RWPE1 (cell line): Measurements from ENCODE around the gene ARHGEF4.

Experiments used
- CTCF ChIA-PET: fragments of 350-600 bp; sonication (Branson Sonifier 250); formaldehyde crosslinking; extraction: SDS; loops from one replicate; lab custom pipeline; 2021; lab: Yijun Ruan, JAX
- POLR2A ChIA-PET: fragments of 400-600 bp; formaldehyde crosslinking; extraction: SDS; loops from one replicate; lab custom pipeline; 2020; ENCODE audit warnings: antibody characterized with exemption; ENCODE audit not compliant: low non-redundant PET; lab: Yijun Ruan, JAX
- DNase-seq: peaks from one replicate; pipeline ENCODE4 v3.0.0; 2012; ENCODE audit warnings: low spot score
- H3K27ac ChIP-seq: fragments of 450-650 bp; 2 replicates; pipeline ENCODE4 v1.5.1; 2017
- TF ChIP-seq, protein P1 (sequence below): fragments of 450-650 bp; conservative IDR thresholded peaks from 2 replicates; pipeline ENCODE4 v1.5.1; 2017; ENCODE audit warnings: low read depth, mild to moderate bottlenecking

ARHGEF4 gene

DNA sequence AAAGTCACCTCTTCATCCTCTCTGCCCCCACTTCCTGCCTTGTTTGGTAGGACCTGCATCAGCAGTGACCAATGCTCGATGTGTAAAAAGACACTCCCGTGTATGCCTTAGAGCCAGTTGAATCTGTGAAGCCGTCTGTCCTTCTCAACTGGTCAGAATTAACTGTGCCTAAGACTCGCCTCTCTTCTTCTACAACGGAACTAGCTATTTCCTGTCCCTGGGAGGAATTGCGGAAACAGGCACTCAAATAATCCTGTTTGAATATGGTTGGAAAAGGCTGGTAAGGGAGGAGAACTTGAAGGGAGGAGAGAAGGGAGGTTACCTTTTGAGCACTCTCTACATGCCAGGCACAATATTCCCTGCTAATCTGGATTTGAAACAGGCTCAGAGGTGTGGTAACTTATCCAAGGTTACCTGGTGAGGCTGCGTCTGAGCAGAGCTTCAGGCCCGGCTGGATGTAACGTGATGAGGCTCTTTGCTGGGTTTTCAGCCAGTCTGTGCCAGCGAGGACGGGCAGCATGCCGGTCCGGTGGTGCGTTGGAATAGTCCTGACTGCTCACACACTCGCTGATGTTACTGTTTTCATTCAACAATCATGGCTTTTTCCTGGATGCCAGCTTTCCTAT lies 129.5 kb downstream of the ARHGEF4 start:
- TF ChIP-seq, protein P1, sequence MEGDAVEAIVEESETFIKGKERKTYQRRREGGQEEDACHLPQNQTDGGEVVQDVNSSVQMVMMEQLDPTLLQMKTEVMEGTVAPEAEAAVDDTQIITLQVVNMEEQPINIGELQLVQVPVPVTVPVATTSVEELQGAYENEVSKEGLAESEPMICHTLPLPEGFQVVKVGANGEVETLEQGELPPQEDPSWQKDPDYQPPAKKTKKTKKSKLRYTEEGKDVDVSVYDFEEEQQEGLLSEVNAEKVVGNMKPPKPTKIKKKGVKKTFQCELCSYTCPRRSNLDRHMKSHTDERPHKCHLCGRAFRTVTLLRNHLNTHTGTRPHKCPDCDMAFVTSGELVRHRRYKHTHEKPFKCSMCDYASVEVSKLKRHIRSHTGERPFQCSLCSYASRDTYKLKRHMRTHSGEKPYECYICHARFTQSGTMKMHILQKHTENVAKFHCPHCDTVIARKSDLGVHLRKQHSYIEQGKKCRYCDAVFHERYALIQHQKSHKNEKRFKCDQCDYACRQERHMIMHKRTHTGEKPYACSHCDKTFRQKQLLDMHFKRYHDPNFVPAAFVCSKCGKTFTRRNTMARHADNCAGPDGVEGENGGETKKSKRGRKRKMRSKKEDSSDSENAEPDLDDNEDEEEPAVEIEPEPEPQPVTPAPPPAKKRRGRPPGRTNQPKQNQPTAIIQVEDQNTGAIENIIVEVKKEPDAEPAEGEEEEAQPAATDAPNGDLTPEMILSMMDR: no peak
- no peak overlapping the region for H3K27ac ChIP-seq
- DNase-seq: no peak
- CTCF ChIA-PET: interaction anchor here (0.7 kb wide), 1 partner anchor 24 kb away, joined by 6 read pairs; no protein-coding TSS in a partner anchor
- POLR2A ChIA-PET: no interaction called here

GRCh38 chr2:130966775-130967490 lies 130.2 kb downstream of the ARHGEF4 start:
- CTCF ChIA-PET: no interaction called here
- H3K27ac ChIP-seq: no peak overlapping the region
- POLR2A ChIA-PET: no interaction called here
- DNase-seq: no peak
- TF ChIP-seq, protein P1: no peak

GRCh38 chr2:130972410-130972809 lies 135.7 kb downstream of the ARHGEF4 start:
- DNase-seq: no peak
- CTCF ChIA-PET: no interaction called here
- TF ChIP-seq, protein P1: no peak
- H3K27ac ChIP-seq: no peak overlapping the region
- POLR2A ChIA-PET: no interaction called here

GRCh38 chr2:130975729-130976128 lies 139.0 kb downstream of the ARHGEF4 start:
- POLR2A ChIA-PET: no interaction called here
- H3K27ac ChIP-seq: no peak overlapping the region
- CTCF ChIA-PET: no interaction called here
- DNase-seq: no peak
- TF ChIP-seq, protein P1: no peak

DNA sequence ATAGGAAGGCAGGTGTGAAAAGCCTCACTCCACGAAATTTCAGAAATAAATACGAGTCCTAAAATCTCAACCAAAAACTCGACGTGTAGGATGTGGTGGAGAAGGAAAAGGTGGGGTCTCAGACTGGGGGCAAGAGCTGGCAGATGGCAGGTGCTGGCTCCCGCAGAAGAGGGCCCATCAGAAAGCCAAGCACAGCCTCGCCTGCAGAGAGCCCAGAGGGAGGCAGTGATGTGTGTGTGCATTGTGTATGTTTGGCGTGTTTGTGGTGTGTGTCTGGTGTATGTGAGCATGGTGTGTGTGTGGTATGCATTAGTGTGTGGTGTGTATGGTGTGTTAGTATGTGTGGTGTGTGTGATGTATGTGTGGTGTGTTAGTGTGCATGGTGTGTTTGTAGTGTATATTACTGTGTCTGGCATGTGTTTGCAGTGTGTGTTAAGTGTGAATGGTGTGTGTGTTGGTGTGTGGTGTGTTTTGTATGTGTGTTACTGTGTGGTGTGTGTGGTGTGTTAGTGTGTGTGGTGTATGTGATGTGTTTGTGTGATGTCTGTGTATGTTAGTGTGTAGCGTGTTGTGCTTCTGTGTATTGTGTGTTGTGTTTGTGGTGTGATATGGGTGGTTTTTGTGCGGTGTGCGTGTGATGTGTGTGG lies 140.0 kb downstream of the ARHGEF4 start:
- ChIA-PET POLR2A (no interaction called here), CTCF (no interaction called here)
- no peak for DNase-seq
- TF ChIP-seq, protein P1: no peak
- no peak overlapping the region for H3K27ac ChIP-seq

GRCh38 chr2:130977461-130978050 lies 140.8 kb downstream of the ARHGEF4 start:
- TF ChIP-seq, protein P1: no peak
- POLR2A ChIA-PET: no interaction called here
- CTCF ChIA-PET: interaction anchor here (0.7 kb wide), 1 partner anchor 239 kb away, joined by 3 read pairs; no protein-coding TSS in a partner anchor
- DNase-seq: no peak
- no peak overlapping the region for H3K27ac ChIP-seq
